Measurements from ENCODE around the gene GABPA. TPM values are rescaled to one million over a fixed set of nuclear protein-coding genes. Genes with fewer than 3 reads are reported as not detected.

Gene GABPA
- total and polyA plus RNA-seq, 9 of the 15 experiments (the other 6 are each of a cell fraction or from before 2014, with no cell fraction given) = 8.9 to 35.7 (median 22.8) TPM

- TF ChIP-seq ZHX1 (conservative IDR thresholded peaks at IDR 0.05; ENCODE audit: low read length) (no peak), RBM25 (IDR thresholded peaks at IDR 0.05; ENCODE audit: low read depth, low read length, severe bottlenecking) (no peak), BRD4 (IDR thresholded peaks at IDR 0.05) (peak; percentile 88), MTA1 (IDR thresholded peaks at IDR 0.05; ENCODE audit: borderline replicate concordance) (no peak), CSDE1 (IDR thresholded peaks at IDR 0.05) (no peak), SMAD2 (IDR thresholded peaks at IDR 0.05; ENCODE audit: low read depth, low read length) (no peak), HLTF (IDR thresholded peaks at IDR 0.05) (0 out of 2 replicates have a peak, but pooled peaks have one; percentile 43), NFIX (CRISPR knock-in tag; IDR thresholded peaks at IDR 0.05; ENCODE audit: low read depth) (no peak), KLF6 (CRISPR knock-in tag; IDR thresholded peaks at IDR 0.05; ENCODE audit: borderline replicate concordance) (peak; percentile 64; the same call in 1 of the 2 replicates), ZNF780A (CRISPR knock-in tag; IDR thresholded peaks at IDR 0.05) (no peak; the same call in 1 of the 2 replicates), HINFP (tag; conservative IDR thresholded peaks at IDR 0.05; ENCODE audit: low read depth) (no peak; the same call in 1 of the 2 replicates), HES1 (IDR thresholded peaks at IDR 0.05; ENCODE audit: low read depth) (no peak), RHOXF2B (CRISPR knock-in tag; conservative IDR thresholded peaks at IDR 0.05) (no peak), HMGXB4 (CRISPR knock-in tag; IDR thresholded peaks at IDR 0.05) (no peak; the same call in 1 of the 2 replicates), ZNF592 (IDR thresholded peaks at IDR 0.05) (peak; percentile 39; the same call in 1 of the 2 replicates), FUS (optimal IDR thresholded peaks at IDR 0.05; ENCODE audit: low read depth, low read length) (no peak), ZNF589 (CRISPR knock-in tag; IDR thresholded peaks at IDR 0.05; ENCODE audit: low read depth) (peak; percentile 86; the same call in 1 of the 2 replicates)
Observed at GRCh38 chr21:25734904-25735645, at the start of gene GABPA, which contains the start of gene ATP5PF (continued).
